Measurements from ENCODE around the gene RPS3A.

The RPS3A gene

DNA sequence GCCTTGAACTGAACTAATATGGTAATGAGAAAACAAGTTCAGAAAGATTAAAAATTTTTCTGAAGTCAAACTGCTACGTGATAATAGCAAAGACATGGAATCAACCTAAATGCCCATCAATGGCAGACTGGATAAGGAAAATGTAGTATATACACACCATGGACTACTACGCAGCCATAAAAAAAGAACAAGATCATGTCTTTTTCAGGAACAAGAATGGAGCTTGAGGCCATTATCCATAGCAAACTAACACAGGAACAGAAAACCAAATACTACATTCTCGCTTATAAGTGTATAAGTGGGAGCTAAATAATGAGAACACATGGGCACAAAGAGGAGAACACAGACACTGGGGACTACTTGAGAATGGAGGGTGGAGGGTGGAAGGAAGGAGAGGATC lies 4.3 kb upstream of the RPS3A start:
- Histone ChIP-seq H3K27me3 (ENCODE audit: control insufficient read depth, insufficient read depth, low read length) (no peaks in the 10 kb centered on the region), H3K4me1 (ENCODE audit: control insufficient read depth, insufficient read depth, low read length) (peaks cover 4% of the 10 kb centered on the region), H3K9ac (ENCODE audit: low read depth, low read length) (no peak overlapping the region), H3K9me3 (ENCODE audit: control insufficient read depth, insufficient read depth, low read length) (no peaks in the 10 kb centered on the region), H3K4me3 (ENCODE audit: low read depth, low read length) (no peak overlapping the region), H3K36me3 (ENCODE audit: control insufficient read depth, insufficient read depth, low read length) (no peaks in the 10 kb centered on the region)

- Histone ChIP-seq H3K9me3 (ENCODE audit: control insufficient read depth, insufficient read depth, low read length) (no peaks in the 10 kb centered on the region), H3K4me1 (ENCODE audit: control insufficient read depth, insufficient read depth, low read length) (peaks cover 2% of the 10 kb centered on the region), H3K9ac (ENCODE audit: low read depth, low read length) (no peak overlapping the region), H3K4me3 (ENCODE audit: low read depth, low read length) (no peak overlapping the region), H3K27me3 (ENCODE audit: control insufficient read depth, insufficient read depth, low read length) (no peaks in the 10 kb centered on the region), H3K36me3 (ENCODE audit: control insufficient read depth, insufficient read depth, low read length) (peaks cover 6% of the 10 kb centered on the region)
These were observed 1.7 kb upstream of the RPS3A start for GRCh38 chr4:151097759-151098158.

GRCh38 chr4:151098979-151099228 lies 524 bp upstream of the RPS3A start:
- Histone ChIP-seq H3K4me3 (ENCODE audit: low read depth, low read length) (peak overlapping the region; percentile 100), H3K9me3 (ENCODE audit: control insufficient read depth, insufficient read depth, low read length) (no peaks in the 10 kb centered on the region), H3K4me1 (ENCODE audit: control insufficient read depth, insufficient read depth, low read length) (peaks cover 2% of the 10 kb centered on the region), H3K27me3 (ENCODE audit: control insufficient read depth, insufficient read depth, low read length) (no peaks in the 10 kb centered on the region), H3K36me3 (ENCODE audit: control insufficient read depth, insufficient read depth, low read length) (peaks cover 17% of the 10 kb centered on the region), H3K9ac (ENCODE audit: low read depth, low read length) (peak overlapping the region; percentile 48)

- Histone ChIP-seq H3K4me1 (ENCODE audit: control insufficient read depth, insufficient read depth, low read length) (peaks cover 2% of the 10 kb centered on the region), H3K4me3 (ENCODE audit: low read depth, low read length) (peak overlapping the region; percentile 100), H3K27me3 (ENCODE audit: control insufficient read depth, insufficient read depth, low read length) (no peaks in the 10 kb centered on the region), H3K9me3 (ENCODE audit: control insufficient read depth, insufficient read depth, low read length) (no peaks in the 10 kb centered on the region), H3K36me3 (ENCODE audit: control insufficient read depth, insufficient read depth, low read length) (peaks cover 22% of the 10 kb centered on the region), H3K9ac (ENCODE audit: low read depth, low read length) (peak overlapping the region; percentile 100)
These were observed 569 bp downstream of the RPS3A start for GRCh38 chr4:151099976-151100417.

DNA sequence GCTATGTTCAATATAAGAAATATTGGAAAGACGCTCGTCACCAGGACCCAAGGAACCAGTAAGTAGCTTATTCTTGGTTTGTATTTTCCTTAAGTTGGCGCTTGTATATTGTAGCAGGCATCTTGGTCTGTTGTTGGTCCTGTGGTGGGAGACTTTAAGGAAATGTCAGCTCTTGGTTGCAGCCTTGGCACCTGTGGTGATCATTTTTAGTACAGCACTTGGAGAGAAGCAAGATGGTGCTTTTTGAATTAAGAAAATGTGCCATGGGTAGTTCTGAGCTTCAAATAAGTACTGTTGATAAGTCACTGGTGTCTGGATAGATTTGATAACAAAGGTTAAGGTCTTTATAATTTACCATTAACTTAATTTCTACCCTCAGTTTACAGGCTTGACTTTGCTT lies 1.1 kb downstream of the RPS3A start:
- Histone ChIP-seq H3K36me3 (ENCODE audit: control insufficient read depth, insufficient read depth, low read length) (peaks cover 27% of the 10 kb centered on the region), H3K27me3 (ENCODE audit: control insufficient read depth, insufficient read depth, low read length) (no peaks in the 10 kb centered on the region)

GRCh38 chr4:151103758-151104157 lies 4.3 kb downstream of the RPS3A start:
- Histone ChIP-seq H3K9ac (ENCODE audit: low read depth, low read length) (no peak overlapping the region), H3K4me3 (ENCODE audit: low read depth, low read length) (no peak overlapping the region)

More for the DNA sequence above, 1.1 kb downstream of the RPS3A start:
- no peaks in the 10 kb centered on the region for H3K9me3 ChIP-seq (ENCODE audit: control insufficient read depth, insufficient read depth, low read length)
- H3K4me1 ChIP-seq (ENCODE audit: control insufficient read depth, insufficient read depth, low read length): peaks cover 2% of the 10 kb centered on the region
- peak overlapping the region; percentile 100 for H3K9ac ChIP-seq (ENCODE audit: low read depth, low read length)
- peak overlapping the region; percentile 100 for H3K4me3 ChIP-seq (ENCODE audit: low read depth, low read length)

GRCh38 chr4:151104621-151105020 lies 5.2 kb downstream of the RPS3A start:
- Histone ChIP-seq H3K9ac (ENCODE audit: low read depth, low read length) (no peak overlapping the region), H3K9me3 (ENCODE audit: control insufficient read depth, insufficient read depth, low read length) (no peaks in the 10 kb centered on the region), H3K4me3 (ENCODE audit: low read depth, low read length) (no peak overlapping the region), H3K36me3 (ENCODE audit: control insufficient read depth, insufficient read depth, low read length) (peaks cover 46% of the 10 kb centered on the region), H3K4me1 (ENCODE audit: control insufficient read depth, insufficient read depth, low read length) (no peaks in the 10 kb centered on the region), H3K27me3 (ENCODE audit: control insufficient read depth, insufficient read depth, low read length) (no peaks in the 10 kb centered on the region)

More at GRCh38 chr4:151103758-151104157, 4.3 kb downstream of the RPS3A start:
- Histone ChIP-seq H3K4me1 (ENCODE audit: control insufficient read depth, insufficient read depth, low read length) (peaks cover 2% of the 10 kb centered on the region), H3K36me3 (ENCODE audit: control insufficient read depth, insufficient read depth, low read length) (peaks cover 46% of the 10 kb centered on the region), H3K9me3 (ENCODE audit: control insufficient read depth, insufficient read depth, low read length) (no peaks in the 10 kb centered on the region), H3K27me3 (ENCODE audit: control insufficient read depth, insufficient read depth, low read length) (no peaks in the 10 kb centered on the region)

- H3K9me3 ChIP-seq (ENCODE audit: control insufficient read depth, insufficient read depth, low read length): no peaks in the 10 kb centered on the region
- H3K4me1 ChIP-seq (ENCODE audit: control insufficient read depth, insufficient read depth, low read length): no peaks in the 10 kb centered on the region
- H3K36me3 ChIP-seq (ENCODE audit: control insufficient read depth, insufficient read depth, low read length): peaks cover 50% of the 10 kb centered on the region
- H3K27me3 ChIP-seq (ENCODE audit: control insufficient read depth, insufficient read depth, low read length): no peaks in the 10 kb centered on the region
- no peak overlapping the region for H3K9ac ChIP-seq (ENCODE audit: low read depth, low read length)
- no peak overlapping the region for H3K4me3 ChIP-seq (ENCODE audit: low read depth, low read length)
These were observed 6.1 kb downstream of the RPS3A start for GRCh38 chr4:151105454-151106032.

GRCh38 chr4:151107063-151107462 lies 7.6 kb downstream of the RPS3A start:
- H3K4me3 ChIP-seq (ENCODE audit: low read depth, low read length): no peak overlapping the region
- no peaks in the 10 kb centered on the region for H3K27me3 ChIP-seq (ENCODE audit: control insufficient read depth, insufficient read depth, low read length)
- no peaks in the 10 kb centered on the region for H3K9me3 ChIP-seq (ENCODE audit: control insufficient read depth, insufficient read depth, low read length)
- H3K36me3 ChIP-seq (ENCODE audit: control insufficient read depth, insufficient read depth, low read length): peaks cover 50% of the 10 kb centered on the region
- no peak overlapping the region for H3K9ac ChIP-seq (ENCODE audit: low read depth, low read length)
- H3K4me1 ChIP-seq (ENCODE audit: control insufficient read depth, insufficient read depth, low read length): no peaks in the 10 kb centered on the region

DNA sequence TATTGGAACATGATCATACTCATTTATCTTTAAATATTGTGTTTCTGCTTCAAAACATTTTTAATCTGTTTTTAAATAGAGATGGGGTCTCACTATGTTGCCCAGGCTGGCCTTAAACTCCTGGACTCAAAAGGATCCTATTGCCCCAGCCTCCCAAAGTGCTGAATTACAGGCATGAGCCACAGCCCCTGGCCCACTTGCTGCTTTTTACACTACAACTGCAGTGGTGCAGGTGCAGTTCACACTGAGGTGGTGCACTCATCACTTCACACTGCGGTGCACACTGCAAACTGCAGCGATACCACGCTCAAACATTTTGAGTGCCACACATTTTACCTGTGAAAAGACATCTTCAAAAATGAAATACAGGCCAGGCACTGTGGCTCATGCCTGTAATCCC lies 10.8 kb downstream of the RPS3A start:
- H3K9ac ChIP-seq (ENCODE audit: low read depth, low read length): no peak overlapping the region
- peaks cover 31% of the 10 kb centered on the region for H3K36me3 ChIP-seq (ENCODE audit: control insufficient read depth, insufficient read depth, low read length)
- no peaks in the 10 kb centered on the region for H3K4me1 ChIP-seq (ENCODE audit: control insufficient read depth, insufficient read depth, low read length)
- H3K27me3 ChIP-seq (ENCODE audit: control insufficient read depth, insufficient read depth, low read length): no peaks in the 10 kb centered on the region
- no peaks in the 10 kb centered on the region for H3K9me3 ChIP-seq (ENCODE audit: control insufficient read depth, insufficient read depth, low read length)
- no peak overlapping the region for H3K4me3 ChIP-seq (ENCODE audit: low read depth, low read length)

DNA sequence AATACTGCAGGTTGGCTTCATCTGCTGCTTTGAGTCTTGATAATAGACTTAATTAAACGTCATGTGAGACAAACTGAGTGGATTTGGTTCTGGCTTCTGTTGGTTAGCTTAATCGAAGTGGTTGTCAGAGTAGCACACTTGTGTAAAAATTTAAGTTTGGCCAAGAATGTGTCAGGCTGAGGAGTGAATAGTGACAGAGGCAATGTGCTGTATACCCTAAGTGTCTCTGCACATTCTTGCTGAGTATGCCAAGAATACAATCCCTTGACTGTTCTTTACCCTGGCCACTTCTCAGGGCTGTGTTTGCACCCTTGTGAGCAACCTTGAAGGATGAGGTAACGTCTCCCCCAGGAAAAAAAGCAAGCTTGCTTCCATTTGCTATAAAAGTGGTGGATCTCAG lies 14.9 kb downstream of the RPS3A start:
- no peak overlapping the region for H3K4me3 ChIP-seq (ENCODE audit: low read depth, low read length)
- no peaks in the 10 kb centered on the region for H3K27me3 ChIP-seq (ENCODE audit: control insufficient read depth, insufficient read depth, low read length)
- no peaks in the 10 kb centered on the region for H3K4me1 ChIP-seq (ENCODE audit: control insufficient read depth, insufficient read depth, low read length)
- peaks cover 9% of the 10 kb centered on the region for H3K36me3 ChIP-seq (ENCODE audit: control insufficient read depth, insufficient read depth, low read length)
- no peaks in the 10 kb centered on the region for H3K9me3 ChIP-seq (ENCODE audit: control insufficient read depth, insufficient read depth, low read length)
- no peak overlapping the region for H3K9ac ChIP-seq (ENCODE audit: low read depth, low read length)

DNA sequence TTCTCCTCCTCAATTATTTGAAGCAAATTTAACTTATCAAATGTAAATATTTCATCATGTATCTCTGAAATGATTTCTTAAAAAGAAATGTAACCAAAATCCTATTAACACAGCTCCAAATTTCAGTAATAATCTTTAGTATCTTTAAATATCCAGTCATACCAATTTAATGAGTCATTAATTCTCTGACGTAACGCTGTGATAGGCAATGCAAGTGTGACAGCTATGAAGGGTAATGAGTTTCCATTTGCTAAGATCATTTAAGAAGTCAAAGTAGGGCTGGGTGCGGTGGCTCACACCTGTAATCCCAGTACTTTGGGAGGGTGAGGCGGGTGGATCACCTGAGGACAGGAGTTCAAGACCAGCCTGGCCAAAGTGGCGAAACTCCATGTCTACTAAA lies 15.6 kb downstream of the RPS3A start:
- Histone ChIP-seq H3K36me3 (ENCODE audit: control insufficient read depth, insufficient read depth, low read length) (peaks cover 9% of the 10 kb centered on the region), H3K27me3 (ENCODE audit: control insufficient read depth, insufficient read depth, low read length) (no peaks in the 10 kb centered on the region), H3K9ac (ENCODE audit: low read depth, low read length) (no peak overlapping the region), H3K4me3 (ENCODE audit: low read depth, low read length) (no peak overlapping the region), H3K4me1 (ENCODE audit: control insufficient read depth, insufficient read depth, low read length) (no peaks in the 10 kb centered on the region), H3K9me3 (ENCODE audit: control insufficient read depth, insufficient read depth, low read length) (no peaks in the 10 kb centered on the region)
